GM10847 (cell line): ENCODE results near the gene SP9.

Experiments used
- POLR2A ChIP-seq: IDR thresholded peaks from 2 replicates; pipeline ENCODE4 v1.6.1; 2011; ENCODE audit not compliant: insufficient read length; ENCODE audit errors: extremely low read depth

The SP9 gene

GRCh38 chr2:174338671-174339560, 4.2 kb downstream of the SP9 start:
- no peak for TF ChIP-seq POLR2A

GRCh38 chr2:174339561-174340399, 5.0 kb downstream of the SP9 start:
- TF ChIP-seq POLR2A, result no peak

GRCh38 chr2:174340400-174341292, 5.9 kb downstream of the SP9 start:
- TF ChIP-seq POLR2A, result no peak

GRCh38 chr2:174341293-174341994, 6.7 kb downstream of the SP9 start:
- no peak for TF ChIP-seq POLR2A

- no peak for TF ChIP-seq POLR2A
Measured at GRCh38 chr2:174341995-174342685, 7.4 kb downstream of the SP9 start.

- no peak for TF ChIP-seq POLR2A
Measured at GRCh38 chr2:174342686-174343342, 8.1 kb downstream of the SP9 start.

GRCh38 chr2:174343343-174343622, 8.5 kb downstream of the SP9 start:
- TF ChIP-seq POLR2A, result no peak

- no peak for TF ChIP-seq POLR2A
Measured at GRCh38 chr2:174343623-174344455, 9.1 kb downstream of the SP9 start.

GRCh38 chr2:174344716-174345461, 10.1 kb downstream of the SP9 start:
- TF ChIP-seq POLR2A, result no peak

- no peak for TF ChIP-seq POLR2A
Measured at GRCh38 chr2:174350018-174350417, 15.3 kb downstream of the SP9 start.

GRCh38 chr2:174350593-174351181, 15.9 kb downstream of the SP9 start:
- TF ChIP-seq POLR2A, result no peak

GRCh38 chr2:174353004-174353403, 18.2 kb downstream of the SP9 start:
- no peak for TF ChIP-seq POLR2A
